GM12875 (cell line): ENCODE measurements around the gene SERPINB1.
"Not testable (repeated sequence)": the region's sequence is repeated elsewhere in the genome, so short reads cannot be mapped to it uniquely, and the experiment has no call there.

Experiments
- H3K4me3 ChIP-seq: one replicate; pipeline ENCODE4 v1.5.1; 2011; ENCODE audit warnings: low read depth, low read length, control low read depth
- CTCF ChIP-seq: IDR thresholded peaks from 2 replicates; pipeline ENCODE4 v1.5.1; 2011; ENCODE audit warnings: low read depth, mild to moderate bottlenecking, control low read depth, inconsistent platforms, low read length, moderate library complexity, borderline replicate concordance; ENCODE audit not compliant: insufficient read depth

Gene SERPINB1

DNA sequence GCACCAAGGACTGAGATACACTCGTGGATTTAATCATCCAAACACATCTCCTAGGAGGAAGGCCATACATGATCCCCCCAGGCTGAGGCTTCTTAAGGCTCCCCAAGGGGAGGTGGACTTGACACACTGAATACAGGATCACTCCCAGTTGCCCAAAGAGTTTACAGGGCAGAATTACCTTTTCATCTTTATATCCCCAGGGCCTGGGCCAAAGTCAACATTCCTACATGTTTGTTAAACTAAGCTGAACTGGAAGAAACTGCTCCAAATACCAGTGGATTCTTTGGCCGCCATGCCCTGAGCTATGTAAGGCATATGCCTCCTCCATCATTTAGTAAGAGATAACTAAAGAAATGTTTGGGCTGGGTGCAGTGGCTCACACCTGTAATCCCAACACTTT, 22.2 kb upstream of the SERPINB1 start:
- H3K4me3 ChIP-seq = no peak overlapping the region
- no peak for TF ChIP-seq CTCF

- TF ChIP-seq CTCF = no peak
- no peak overlapping the region for H3K4me3 ChIP-seq
Measured at GRCh38 chr6:2862712-2863181, 21.1 kb upstream of the SERPINB1 start.

DNA sequence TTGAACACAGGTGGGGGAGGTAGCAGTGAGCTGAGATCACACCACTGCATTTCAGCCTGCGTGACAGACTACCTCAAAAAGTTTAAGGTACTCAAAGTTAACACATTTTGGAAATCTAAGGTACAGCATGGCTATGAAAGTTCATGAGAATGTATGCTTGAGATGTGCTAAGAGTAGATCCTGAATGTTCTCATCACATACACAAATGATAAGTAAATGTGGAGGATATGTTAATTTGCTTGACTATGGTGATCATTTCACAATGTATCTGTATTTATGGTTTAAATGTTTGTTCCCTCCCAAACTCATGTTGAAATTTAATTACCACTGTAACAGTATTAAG, 20.1 kb upstream of the SERPINB1 start:
- TF ChIP-seq CTCF = no peak

DNA sequence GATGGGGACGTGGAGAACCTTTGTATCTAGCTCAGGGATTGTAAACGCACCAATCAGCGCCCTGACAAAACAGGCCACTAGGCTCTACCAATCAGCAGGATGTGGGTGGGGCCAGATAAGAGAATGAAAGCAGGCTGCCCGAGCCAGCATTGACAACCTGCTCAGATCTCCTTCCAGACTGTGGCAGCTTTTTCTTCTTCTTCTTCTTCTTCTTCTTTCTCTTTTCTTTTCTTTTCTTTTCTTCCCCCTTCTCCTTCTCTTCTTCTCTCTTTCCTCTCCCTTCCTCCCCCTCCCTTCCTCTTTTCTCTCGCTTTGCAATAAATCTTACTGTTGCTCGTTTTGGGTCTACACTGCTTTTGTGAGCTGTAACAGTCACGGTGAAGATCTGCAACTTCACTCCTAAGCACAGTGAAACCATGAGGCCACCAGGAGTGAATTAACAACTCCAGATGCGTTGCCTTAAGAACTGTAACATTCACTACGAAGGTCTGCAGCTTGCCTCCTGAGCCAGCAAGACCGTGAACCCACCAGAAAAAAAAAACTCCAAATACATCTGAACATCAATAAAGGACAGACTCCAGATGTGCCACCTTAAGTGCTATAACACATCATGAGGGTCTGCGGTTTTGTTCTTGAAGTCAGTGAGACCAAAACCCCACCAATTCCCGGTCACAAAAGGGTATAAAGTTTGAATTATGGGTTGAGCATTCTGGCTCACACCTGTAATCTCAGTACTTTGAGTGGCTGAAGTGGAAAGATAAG, 19.6 kb upstream of the SERPINB1 start:
- no peak overlapping the region for H3K4me3 ChIP-seq
- TF ChIP-seq CTCF = 0 out of 2 replicates have a peak, but pooled peaks have one; percentile 4

More for the DNA sequence above, 20.1 kb upstream of the SERPINB1 start:
- H3K4me3 ChIP-seq = no peak overlapping the region

- H3K4me3 ChIP-seq = not testable (repeated sequence)
Measured at GRCh38 chr6:2860706-2861059, 19.0 kb upstream of the SERPINB1 start.

DNA sequence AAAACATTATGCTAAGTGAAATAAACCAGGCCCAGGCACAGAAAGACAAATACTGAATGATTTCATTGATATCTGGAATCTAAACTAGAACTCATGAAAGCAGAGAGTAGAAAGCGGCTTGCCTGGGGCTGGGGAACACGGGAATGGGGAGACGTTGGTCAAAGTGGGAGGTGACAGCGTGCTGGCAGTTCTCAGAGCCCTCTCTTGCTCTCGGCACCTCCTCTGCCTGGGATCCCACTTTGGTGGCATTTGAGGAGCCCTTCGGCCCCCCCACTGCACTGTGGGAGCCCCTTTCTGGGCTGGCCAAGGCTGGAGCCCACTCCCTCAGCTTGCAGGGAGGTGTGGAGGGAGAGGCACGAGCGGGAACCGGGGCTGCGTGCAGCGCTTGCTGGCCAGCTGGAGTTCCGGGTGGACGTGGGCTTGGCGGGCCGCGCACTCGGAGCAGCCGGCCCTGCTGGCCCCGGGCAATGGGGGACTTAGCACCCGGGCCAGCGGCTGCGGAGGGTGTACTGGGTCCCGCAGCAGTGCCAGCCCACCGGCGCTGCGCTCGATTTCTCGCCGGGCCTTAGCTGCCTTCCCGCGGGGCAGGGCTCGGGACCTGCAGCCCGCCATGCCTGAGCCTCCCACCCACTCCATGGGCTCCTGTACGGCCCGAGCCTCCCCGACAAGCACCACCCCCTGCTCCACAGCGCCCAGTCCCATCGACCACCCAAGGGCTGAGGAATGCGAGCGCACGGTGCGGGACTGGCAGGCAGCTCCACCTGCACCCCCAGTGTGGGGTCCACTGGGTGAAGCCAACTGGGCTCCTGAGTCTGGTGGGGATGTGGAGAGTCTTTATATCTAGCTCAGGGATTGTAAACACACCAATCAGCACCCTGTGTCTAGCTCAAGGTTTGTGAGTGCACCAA, 18.4 kb upstream of the SERPINB1 start:
- not testable (repeated sequence) for H3K4me3 ChIP-seq

- H3K4me3 ChIP-seq = no peak overlapping the region
- no peak for TF ChIP-seq CTCF
Measured at GRCh38 chr6:2859185-2859700, 17.6 kb upstream of the SERPINB1 start.
